ENCODE data around the gene B4GALNT3. TPM values are rescaled to one million over a fixed set of nuclear protein-coding genes. Genes with fewer than 3 reads are reported as not detected.
A peak's percentile ranks its signal among the peaks of the same experiment; 100 is the strongest.

B4GALNT3 gene
- total RNA-seq, 2 donors from 2014 or later: 3.5 to 4.7 TPM

GRCh38 chr12:460261-461230 lies 807 bp downstream of the B4GALNT3 start:
- peak; percentile 65 for ATAC-seq (replicated peaks)
- Mint-ChIP-seq H3K4me1 (peaks cover 14% of the 10 kb centered on the region), H3K9me3 (no peaks in the 10 kb centered on the region), H3K36me3 (ENCODE audit: low read depth) (peaks cover 5% of the 10 kb centered on the region), H3K4me3 (peak overlapping the region; percentile 84), H3K27me3 (peaks cover 9% of the 10 kb centered on the region), H3K27ac (peak overlapping the region; percentile 63)

GRCh38 chr12:461425-461824 lies 1.7 kb downstream of the B4GALNT3 start:
- H3K4me1 Mint-ChIP-seq: peaks cover 14% of the 10 kb centered on the region
- peaks cover 5% of the 10 kb centered on the region for H3K36me3 Mint-ChIP-seq (ENCODE audit: low read depth)
- ATAC-seq (replicated peaks): no peak
- H3K9me3 Mint-ChIP-seq: no peaks in the 10 kb centered on the region
- peak overlapping the region; percentile 84 for H3K4me3 Mint-ChIP-seq
- H3K27me3 Mint-ChIP-seq: peaks cover 9% of the 10 kb centered on the region
- H3K27ac Mint-ChIP-seq: peak overlapping the region; percentile 63

GRCh38 chr12:462936-463705 lies 3.4 kb downstream of the B4GALNT3 start:
- Mint-ChIP-seq H3K27me3 (peaks cover 9% of the 10 kb centered on the region), H3K36me3 (ENCODE audit: low read depth) (peaks cover 5% of the 10 kb centered on the region), H3K4me3 (no peak overlapping the region), H3K27ac (no peak overlapping the region), H3K4me1 (peaks cover 7% of the 10 kb centered on the region), H3K9me3 (no peaks in the 10 kb centered on the region)
- no peak for ATAC-seq (replicated peaks)

GRCh38 chr12:464484-465267 lies 4.9 kb downstream of the B4GALNT3 start:
- H3K4me3 Mint-ChIP-seq: no peak overlapping the region
- peaks cover 5% of the 10 kb centered on the region for H3K4me1 Mint-ChIP-seq

GRCh38 chr12:466039-466438 lies 6.3 kb downstream of the B4GALNT3 start:
- H3K9me3 Mint-ChIP-seq: no peaks in the 10 kb centered on the region
- peaks cover 10% of the 10 kb centered on the region for H3K27me3 Mint-ChIP-seq
- no peak overlapping the region for H3K27ac Mint-ChIP-seq
- peaks cover 2% of the 10 kb centered on the region for H3K36me3 Mint-ChIP-seq (ENCODE audit: low read depth)
- H3K4me3 Mint-ChIP-seq: no peak overlapping the region
- H3K4me1 Mint-ChIP-seq: peaks cover 2% of the 10 kb centered on the region
- ATAC-seq (replicated peaks): no peak

More at GRCh38 chr12:464484-465267, 4.9 kb downstream of the B4GALNT3 start:
- Mint-ChIP-seq H3K27ac (no peak overlapping the region), H3K27me3 (peaks cover 9% of the 10 kb centered on the region), H3K9me3 (no peaks in the 10 kb centered on the region), H3K36me3 (ENCODE audit: low read depth) (peaks cover 5% of the 10 kb centered on the region)
- no peak for ATAC-seq (replicated peaks)

GRCh38 chr12:466762-467161 lies 7.0 kb downstream of the B4GALNT3 start:
- Mint-ChIP-seq H3K27ac (no peak overlapping the region), H3K27me3 (peaks cover 8% of the 10 kb centered on the region)
- ATAC-seq (replicated peaks): no peak

GRCh38 chr12:467591-467990 lies 7.9 kb downstream of the B4GALNT3 start:
- no peak for ATAC-seq (replicated peaks)
- Mint-ChIP-seq H3K27ac (no peak overlapping the region), H3K36me3 (ENCODE audit: low read depth) (no peaks in the 10 kb centered on the region), H3K9me3 (no peaks in the 10 kb centered on the region), H3K27me3 (peaks cover 3% of the 10 kb centered on the region), H3K4me3 (no peak overlapping the region), H3K4me1 (no peaks in the 10 kb centered on the region)

More at GRCh38 chr12:466762-467161, 7.0 kb downstream of the B4GALNT3 start:
- Mint-ChIP-seq H3K4me3 (no peak overlapping the region), H3K36me3 (ENCODE audit: low read depth) (no peaks in the 10 kb centered on the region), H3K4me1 (no peaks in the 10 kb centered on the region), H3K9me3 (no peaks in the 10 kb centered on the region)

- Mint-ChIP-seq H3K4me3 (no peak overlapping the region), H3K9me3 (no peaks in the 10 kb centered on the region), H3K36me3 (ENCODE audit: low read depth) (no peaks in the 10 kb centered on the region), H3K27ac (no peak overlapping the region), H3K4me1 (no peaks in the 10 kb centered on the region), H3K27me3 (peaks cover 7% of the 10 kb centered on the region)
- ATAC-seq (replicated peaks): no peak
Observed at GRCh38 chr12:468671-469389, 9.1 kb downstream of the B4GALNT3 start.

- Mint-ChIP-seq H3K27ac (no peak overlapping the region), H3K4me1 (no peaks in the 10 kb centered on the region), H3K9me3 (no peaks in the 10 kb centered on the region), H3K4me3 (no peak overlapping the region), H3K36me3 (ENCODE audit: low read depth) (no peaks in the 10 kb centered on the region), H3K27me3 (peaks cover 12% of the 10 kb centered on the region)
- ATAC-seq (replicated peaks): no peak
Observed at GRCh38 chr12:470133-470532, 10.4 kb downstream of the B4GALNT3 start.

- no peaks in the 10 kb centered on the region for H3K4me1 Mint-ChIP-seq
Observed at GRCh38 chr12:473198-473597, 13.5 kb downstream of the B4GALNT3 start.

GRCh38 chr12:473863-474577 lies 14.3 kb downstream of the B4GALNT3 start:
- Mint-ChIP-seq H3K4me3 (no peak overlapping the region), H3K4me1 (no peaks in the 10 kb centered on the region), H3K36me3 (ENCODE audit: low read depth) (no peaks in the 10 kb centered on the region), H3K27me3 (peaks cover 12% of the 10 kb centered on the region), H3K27ac (no peak overlapping the region), H3K9me3 (no peaks in the 10 kb centered on the region)
- ATAC-seq (replicated peaks): no peak

More at GRCh38 chr12:473198-473597, 13.5 kb downstream of the B4GALNT3 start:
- peaks cover 12% of the 10 kb centered on the region for H3K27me3 Mint-ChIP-seq
- no peaks in the 10 kb centered on the region for H3K36me3 Mint-ChIP-seq (ENCODE audit: low read depth)
- H3K4me3 Mint-ChIP-seq: no peak overlapping the region
- H3K27ac Mint-ChIP-seq: no peak overlapping the region
- ATAC-seq (replicated peaks): no peak
- H3K9me3 Mint-ChIP-seq: no peaks in the 10 kb centered on the region

- Mint-ChIP-seq H3K9me3 (no peaks in the 10 kb centered on the region), H3K27me3 (peaks cover 16% of the 10 kb centered on the region), H3K27ac (no peak overlapping the region), H3K4me1 (peaks cover 4% of the 10 kb centered on the region), H3K36me3 (ENCODE audit: low read depth) (no peaks in the 10 kb centered on the region), H3K4me3 (no peak overlapping the region)
- ATAC-seq (replicated peaks): no peak
Observed at GRCh38 chr12:475286-475685, 15.5 kb downstream of the B4GALNT3 start.

- H3K27me3 Mint-ChIP-seq: peaks cover 18% of the 10 kb centered on the region
- peaks cover 4% of the 10 kb centered on the region for H3K4me1 Mint-ChIP-seq
- H3K27ac Mint-ChIP-seq: no peak overlapping the region
- no peak for ATAC-seq (replicated peaks)
- no peak overlapping the region for H3K4me3 Mint-ChIP-seq
- H3K9me3 Mint-ChIP-seq: no peaks in the 10 kb centered on the region
- no peaks in the 10 kb centered on the region for H3K36me3 Mint-ChIP-seq (ENCODE audit: low read depth)
Observed at GRCh38 chr12:479161-479560, 19.4 kb downstream of the B4GALNT3 start.
